ENCODE data around the gene FUBP3.

The FUBP3 gene

GRCh38 chr9:130578865-130579737, at the start of gene FUBP3:
TSS of gene FUBP3 (plus strand) at chr9:130579577. CDS start at chr9:130579681, 104 bp downstream.
- in situ Hi-C loops (cut with HindIII; ENCODE audit: low sequenced_read_pairs) = no loop called here

GRCh38 chr9:130530938-130531337, 48.4 kb upstream of the FUBP3 start:
- in situ Hi-C loops (cut with HindIII; ENCODE audit: low sequenced_read_pairs) = no loop called here

GRCh38 chr9:130531670-130532069, 47.7 kb upstream of the FUBP3 start:
- in situ Hi-C loops (cut with HindIII; ENCODE audit: low sequenced_read_pairs) = no loop called here

GRCh38 chr9:130532426-130533080, 46.8 kb upstream of the FUBP3 start:
- in situ Hi-C loops (cut with HindIII; ENCODE audit: low sequenced_read_pairs) = no loop called here

GRCh38 chr9:130535818-130536521, 43.4 kb upstream of the FUBP3 start:
- in situ Hi-C loops (cut with HindIII; ENCODE audit: low sequenced_read_pairs) = no loop called here

- in situ Hi-C loops (cut with HindIII; ENCODE audit: low sequenced_read_pairs) = no loop called here
Measured at GRCh38 chr9:130536701-130537107, 42.7 kb upstream of the FUBP3 start.

- in situ Hi-C loops (cut with HindIII; ENCODE audit: low sequenced_read_pairs) = no loop called here
Measured at GRCh38 chr9:130537346-130538050, 41.9 kb upstream of the FUBP3 start.

- in situ Hi-C loops (cut with HindIII; ENCODE audit: low sequenced_read_pairs) = no loop called here
Measured at GRCh38 chr9:130539420-130540223, 39.8 kb upstream of the FUBP3 start.

- in situ Hi-C loops (cut with HindIII; ENCODE audit: low sequenced_read_pairs) = no loop called here
Measured at GRCh38 chr9:130541533-130541932, 37.8 kb upstream of the FUBP3 start.

GRCh38 chr9:130542038-130542437, 37.3 kb upstream of the FUBP3 start:
- in situ Hi-C loops (cut with HindIII; ENCODE audit: low sequenced_read_pairs) = no loop called here

GRCh38 chr9:130542457-130543228, 36.7 kb upstream of the FUBP3 start:
- in situ Hi-C loops (cut with HindIII; ENCODE audit: low sequenced_read_pairs) = no loop called here

GRCh38 chr9:130543368-130543767, 36.0 kb upstream of the FUBP3 start:
- in situ Hi-C loops (cut with HindIII; ENCODE audit: low sequenced_read_pairs) = no loop called here

GRCh38 chr9:130543859-130544258, 35.5 kb upstream of the FUBP3 start:
- in situ Hi-C loops (cut with HindIII; ENCODE audit: low sequenced_read_pairs) = no loop called here

- in situ Hi-C loops (cut with HindIII; ENCODE audit: low sequenced_read_pairs) = no loop called here
Measured at GRCh38 chr9:130544364-130544763, 35.0 kb upstream of the FUBP3 start.

- in situ Hi-C loops (cut with HindIII; ENCODE audit: low sequenced_read_pairs) = no loop called here
Measured at GRCh38 chr9:130548103-130548502, 31.3 kb upstream of the FUBP3 start.

- in situ Hi-C loops (cut with HindIII; ENCODE audit: low sequenced_read_pairs) = no loop called here
Measured at GRCh38 chr9:130549093-130549735, 30.2 kb upstream of the FUBP3 start.

GRCh38 chr9:130554606-130555005, 24.8 kb upstream of the FUBP3 start:
- in situ Hi-C loops (cut with HindIII; ENCODE audit: low sequenced_read_pairs) = no loop called here

GRCh38 chr9:130555061-130555460, 24.3 kb upstream of the FUBP3 start:
- in situ Hi-C loops (cut with HindIII; ENCODE audit: low sequenced_read_pairs) = no loop called here

GRCh38 chr9:130555968-130556367, 23.4 kb upstream of the FUBP3 start:
- in situ Hi-C loops (cut with HindIII; ENCODE audit: low sequenced_read_pairs) = no loop called here

Data from DLD1 (cell line).